Measurements from ENCODE around the gene RFPL3. TPM values are rescaled to one million over a fixed set of nuclear protein-coding genes. Genes with fewer than 3 reads are reported as not detected.

RFPL3 gene
- total and polyA plus RNA-seq, 2 experiments from 2014 or later = not detected

GRCh38 chr22:32339190-32340012, 18.3 kb upstream of the RFPL3 start:
- peak; percentile 60 for DNase-seq (ENCODE audit: low spot score)
- Histone ChIP-seq H3K27me3 (ENCODE audit: insufficient read depth) (no peaks in the 10 kb centered on the region), H3K4me3 (no peak overlapping the region), H3K4me2 (no peak overlapping the region), H2AFZ (peak overlapping the region; percentile 59; the same call in 1 of the 2 replicates), H3K27ac (ENCODE audit: low read depth) (no peak overlapping the region), H3K79me2 (replicated peaks; ENCODE audit: insufficient read depth) (no peaks in the 10 kb centered on the region), H3K36me3 (ENCODE audit: insufficient read depth) (no peaks in the 10 kb centered on the region), H4K20me1 (replicated peaks; ENCODE audit: insufficient read depth) (no peaks in the 10 kb centered on the region), H3K4me1 (ENCODE audit: insufficient read depth) (peaks cover 18% of the 10 kb centered on the region; the same call in 1 of the 2 replicates), H3K9me2 (ENCODE audit: insufficient read depth) (no peaks in the 10 kb centered on the region), H3F3A (replicated peaks; ENCODE audit: low read depth) (no peaks in the 10 kb centered on the region)
- H3K9me3 Mint-ChIP-seq = no peaks in the 10 kb centered on the region
- H3K4me1 Mint-ChIP-seq = peaks cover 25% of the 10 kb centered on the region
- no peaks in the 10 kb centered on the region for H3K36me3 Mint-ChIP-seq (ENCODE audit: low read depth)
- no peak overlapping the region for H3K27ac Mint-ChIP-seq
- no peak overlapping the region; the same call in 2 of the 3 replicates for H3K4me3 Mint-ChIP-seq
- TF ChIP-seq ZNF462 (CRISPR knock-in tag; IDR thresholded peaks at IDR 0.05) = no peak
- TF ChIP-seq, protein P1, sequence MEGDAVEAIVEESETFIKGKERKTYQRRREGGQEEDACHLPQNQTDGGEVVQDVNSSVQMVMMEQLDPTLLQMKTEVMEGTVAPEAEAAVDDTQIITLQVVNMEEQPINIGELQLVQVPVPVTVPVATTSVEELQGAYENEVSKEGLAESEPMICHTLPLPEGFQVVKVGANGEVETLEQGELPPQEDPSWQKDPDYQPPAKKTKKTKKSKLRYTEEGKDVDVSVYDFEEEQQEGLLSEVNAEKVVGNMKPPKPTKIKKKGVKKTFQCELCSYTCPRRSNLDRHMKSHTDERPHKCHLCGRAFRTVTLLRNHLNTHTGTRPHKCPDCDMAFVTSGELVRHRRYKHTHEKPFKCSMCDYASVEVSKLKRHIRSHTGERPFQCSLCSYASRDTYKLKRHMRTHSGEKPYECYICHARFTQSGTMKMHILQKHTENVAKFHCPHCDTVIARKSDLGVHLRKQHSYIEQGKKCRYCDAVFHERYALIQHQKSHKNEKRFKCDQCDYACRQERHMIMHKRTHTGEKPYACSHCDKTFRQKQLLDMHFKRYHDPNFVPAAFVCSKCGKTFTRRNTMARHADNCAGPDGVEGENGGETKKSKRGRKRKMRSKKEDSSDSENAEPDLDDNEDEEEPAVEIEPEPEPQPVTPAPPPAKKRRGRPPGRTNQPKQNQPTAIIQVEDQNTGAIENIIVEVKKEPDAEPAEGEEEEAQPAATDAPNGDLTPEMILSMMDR (conservative IDR thresholded peaks at IDR 0.05; ENCODE audit: low read depth in 2 of 2) = peak in 1 of 2 experiments; percentile 36; a peak in 2 of 4 replicates
- peak; percentile 40 for ATAC-seq
- peaks cover 4% of the 10 kb centered on the region for H3K27me3 Mint-ChIP-seq (ENCODE audit: insufficient read depth, low read depth, poor library complexity)

All from GM23338 (cell line).